KOPT-K1 (cell line): ENCODE results near the gene KPNA3.
"Not testable (repeated sequence)": the region's sequence is repeated elsewhere in the genome, so short reads cannot be mapped to it uniquely, and the experiment has no call there.

Experiments
- H3K27ac ChIP-seq: fragments of 200-600 bp; sonication (generic); 2 replicates; pipeline ENCODE4 v1.5.1; 2016; ENCODE audit warnings: antibody characterized with exemption, mild to moderate bottlenecking, low read depth, low read length; ENCODE audit not compliant: poor library complexity, severe bottlenecking
- H3K36me3 ChIP-seq: fragments of 200-600 bp; sonication (generic); 2 replicates; pipeline ENCODE4 v1.5.1; 2017; ENCODE audit warnings: antibody characterized with exemption, mild to moderate bottlenecking, low read length, moderate library complexity; ENCODE audit not compliant: insufficient read depth
- H3K9me3 ChIP-seq: fragments of 200-600 bp; sonication (generic); 2 replicates; pipeline ENCODE4 v1.5.1; 2017; ENCODE audit warnings: antibody characterized with exemption, low read length, mild to moderate bottlenecking; ENCODE audit not compliant: insufficient read depth, poor library complexity, severe bottlenecking

KPNA3 gene

DNA sequence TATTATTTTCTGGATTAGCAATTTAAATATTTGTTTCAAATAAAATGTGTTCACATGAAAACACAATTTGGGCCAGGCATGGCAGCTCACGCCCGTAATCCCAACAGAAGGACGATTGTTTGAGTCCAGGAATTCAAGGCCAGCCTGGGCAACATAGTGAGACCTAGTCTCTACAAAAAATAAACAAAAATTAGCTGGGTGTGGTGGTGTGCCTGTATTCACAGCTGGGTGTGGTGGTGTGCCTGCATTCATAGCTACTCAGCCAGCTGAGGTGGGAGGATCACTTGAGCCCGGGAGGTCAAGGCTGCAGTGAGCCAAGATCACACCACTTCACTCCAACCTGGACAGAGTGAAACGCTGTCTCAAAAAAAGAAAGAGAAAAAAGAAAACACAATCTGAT, 46.4 kb downstream of the KPNA3 start:
- no peaks in the 10 kb centered on the region for H3K9me3 ChIP-seq
- peaks cover 51% of the 10 kb centered on the region for H3K36me3 ChIP-seq
- no peak overlapping the region for H3K27ac ChIP-seq

DNA sequence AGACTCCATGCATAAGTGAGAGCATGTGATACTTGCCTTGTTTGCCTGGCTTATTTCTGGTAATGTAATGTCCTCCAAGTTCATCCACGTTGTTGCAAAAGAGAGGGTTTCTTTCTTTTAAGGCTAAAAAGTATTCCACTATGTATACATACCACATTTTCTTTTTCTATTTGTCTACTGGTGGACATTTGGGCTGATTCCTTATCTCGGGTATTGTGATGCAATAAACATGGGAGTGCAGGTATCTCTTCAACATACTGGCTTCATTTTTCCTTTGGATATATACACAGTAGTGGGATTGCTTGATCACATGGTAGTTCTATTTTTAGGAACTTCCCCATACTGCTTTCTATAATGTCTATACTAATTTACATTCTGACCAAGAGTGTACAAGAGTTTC, 51.6 kb downstream of the KPNA3 start:
- Histone ChIP-seq H3K9me3 (no peaks in the 10 kb centered on the region), H3K36me3 (peaks cover 71% of the 10 kb centered on the region), H3K27ac (no peak overlapping the region)

DNA sequence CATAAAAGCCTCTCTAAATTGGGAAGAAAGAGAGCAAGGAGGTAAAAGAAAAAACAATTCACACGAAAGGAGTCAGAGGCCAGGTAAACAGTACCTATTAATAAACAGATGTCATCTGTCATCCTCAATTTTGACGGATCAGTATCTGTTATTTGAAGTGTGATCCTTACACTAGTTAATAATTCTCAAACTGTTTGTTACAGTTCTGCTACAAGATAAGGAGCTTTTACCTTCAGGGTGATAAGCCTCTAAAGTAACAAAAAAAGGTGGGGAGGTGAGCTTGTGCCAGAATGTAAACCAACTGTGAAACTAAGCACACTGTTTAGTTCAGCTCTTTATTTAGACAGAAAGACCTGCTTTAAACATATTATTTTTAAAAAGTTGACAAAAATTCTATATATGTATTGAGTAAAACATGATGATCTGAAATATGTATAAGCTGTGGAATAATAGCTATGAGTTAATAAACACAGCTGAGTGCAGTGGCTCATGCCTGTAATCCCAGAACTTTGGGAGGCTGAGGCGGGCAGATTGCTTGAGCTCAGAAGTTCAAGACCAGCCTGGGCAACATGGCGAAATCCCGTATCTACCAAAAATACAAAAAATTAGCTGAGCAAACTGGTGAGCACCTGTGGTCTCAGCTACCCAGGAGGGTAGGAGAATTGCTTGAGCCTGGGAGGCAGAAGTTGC, 52.8 kb downstream of the KPNA3 start:
- H3K27ac ChIP-seq, result no peak overlapping the region
- H3K9me3 ChIP-seq, result no peaks in the 10 kb centered on the region
- H3K36me3 ChIP-seq, result peaks cover 60% of the 10 kb centered on the region

DNA sequence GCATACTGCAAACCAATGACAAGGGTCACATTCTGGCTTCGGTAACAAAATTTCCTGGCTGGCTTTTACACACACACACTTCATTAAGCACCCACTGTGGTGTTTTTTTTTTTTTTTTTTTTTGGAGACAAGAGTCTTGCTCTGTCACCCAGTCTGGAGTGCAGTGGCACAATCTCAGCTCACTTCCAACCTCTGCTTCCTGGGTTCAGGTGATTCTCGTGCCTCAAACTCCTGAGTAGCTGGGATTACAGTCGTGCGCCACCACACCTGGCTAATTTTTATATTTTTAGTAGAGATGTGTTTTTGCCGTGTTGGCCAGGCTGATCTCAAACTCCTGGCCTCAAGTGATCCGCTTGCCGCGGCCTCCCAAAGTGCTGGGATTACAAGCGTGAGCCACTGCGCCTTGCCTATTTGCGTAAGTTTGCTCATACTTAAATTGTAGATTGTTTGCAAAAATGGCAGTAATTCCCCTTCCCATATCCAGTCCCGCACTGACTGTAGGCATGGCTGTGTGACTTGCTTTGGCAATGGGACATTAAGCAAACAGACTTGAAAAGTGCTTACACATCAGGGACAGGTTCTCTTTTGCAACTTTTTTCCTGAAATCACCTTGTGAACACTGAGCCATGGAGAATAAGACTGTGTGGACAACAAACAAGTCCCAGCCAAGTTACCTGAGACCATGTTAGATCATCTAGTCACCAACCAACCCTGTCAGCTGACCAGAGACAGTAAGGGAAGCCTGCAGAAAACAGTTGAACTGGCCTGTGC, 59.1 kb downstream of the KPNA3 start:
- H3K27ac ChIP-seq, result no peak overlapping the region
- peaks cover 35% of the 10 kb centered on the region for H3K36me3 ChIP-seq
- H3K9me3 ChIP-seq, result no peaks in the 10 kb centered on the region

DNA sequence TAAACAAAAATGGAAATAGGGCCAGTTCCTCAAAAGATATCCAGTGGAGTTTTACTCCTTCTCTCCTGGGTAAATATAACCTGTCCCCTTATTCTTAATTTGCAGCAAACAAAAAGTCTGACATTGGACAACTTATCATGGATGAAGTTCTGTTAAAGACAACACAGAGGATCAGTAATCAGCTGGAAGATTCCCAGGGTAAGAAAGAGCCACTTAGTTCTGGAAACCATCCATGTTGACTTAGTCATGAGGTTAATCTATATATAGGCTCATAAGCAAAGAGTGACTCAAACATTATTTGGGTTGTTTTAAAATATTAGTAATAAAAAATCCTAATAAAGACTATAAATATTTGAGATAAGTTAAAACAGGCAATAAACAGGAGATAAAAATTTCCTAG, 60.7 kb downstream of the KPNA3 start:
- peaks cover 44% of the 10 kb centered on the region for H3K36me3 ChIP-seq
- H3K9me3 ChIP-seq, result no peaks in the 10 kb centered on the region
- no peak overlapping the region for H3K27ac ChIP-seq

DNA sequence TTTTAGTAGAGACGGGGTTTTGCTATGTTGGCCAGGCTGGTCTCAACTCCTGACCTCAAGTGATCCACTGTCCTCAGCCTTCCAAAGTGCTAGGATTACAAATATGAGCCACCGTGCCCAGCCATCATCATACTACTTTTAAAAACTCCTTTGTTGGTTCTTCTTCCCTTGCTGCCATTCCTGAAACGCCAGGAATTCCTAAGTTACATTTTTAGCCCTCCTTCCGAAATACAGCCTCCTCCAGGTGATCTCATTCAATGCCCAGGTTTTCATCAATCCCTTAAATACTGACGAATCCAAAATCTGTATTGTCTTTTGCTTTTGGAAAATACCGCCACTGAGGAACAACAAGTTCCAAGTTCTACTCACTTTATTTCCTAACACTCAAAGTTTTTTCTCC, 75.9 kb downstream of the KPNA3 start:
- H3K27ac ChIP-seq, result no peak overlapping the region
- peaks cover 27% of the 10 kb centered on the region for H3K9me3 ChIP-seq
- H3K36me3 ChIP-seq, result peaks cover 78% of the 10 kb centered on the region

DNA sequence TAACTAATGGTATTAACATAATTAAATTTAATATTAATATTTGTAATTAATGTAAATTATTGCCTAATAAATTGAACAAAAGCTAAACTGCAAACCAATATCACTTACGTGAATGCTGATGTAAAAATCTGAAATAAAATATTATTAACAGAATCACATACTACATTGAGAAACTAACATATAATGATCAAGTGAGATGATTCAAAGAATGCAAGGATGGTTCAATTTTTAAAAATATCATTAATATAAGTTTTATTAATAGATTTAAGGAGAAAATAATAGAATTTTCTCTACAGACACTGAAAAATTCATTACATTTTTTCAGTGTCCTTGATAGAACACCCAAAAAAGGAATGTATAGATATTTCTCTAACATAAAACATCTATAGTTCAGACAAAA, 77.7 kb downstream of the KPNA3 start:
- peaks cover 27% of the 10 kb centered on the region for H3K9me3 ChIP-seq
- H3K27ac ChIP-seq, result no peak overlapping the region
- H3K36me3 ChIP-seq, result peaks cover 78% of the 10 kb centered on the region

DNA sequence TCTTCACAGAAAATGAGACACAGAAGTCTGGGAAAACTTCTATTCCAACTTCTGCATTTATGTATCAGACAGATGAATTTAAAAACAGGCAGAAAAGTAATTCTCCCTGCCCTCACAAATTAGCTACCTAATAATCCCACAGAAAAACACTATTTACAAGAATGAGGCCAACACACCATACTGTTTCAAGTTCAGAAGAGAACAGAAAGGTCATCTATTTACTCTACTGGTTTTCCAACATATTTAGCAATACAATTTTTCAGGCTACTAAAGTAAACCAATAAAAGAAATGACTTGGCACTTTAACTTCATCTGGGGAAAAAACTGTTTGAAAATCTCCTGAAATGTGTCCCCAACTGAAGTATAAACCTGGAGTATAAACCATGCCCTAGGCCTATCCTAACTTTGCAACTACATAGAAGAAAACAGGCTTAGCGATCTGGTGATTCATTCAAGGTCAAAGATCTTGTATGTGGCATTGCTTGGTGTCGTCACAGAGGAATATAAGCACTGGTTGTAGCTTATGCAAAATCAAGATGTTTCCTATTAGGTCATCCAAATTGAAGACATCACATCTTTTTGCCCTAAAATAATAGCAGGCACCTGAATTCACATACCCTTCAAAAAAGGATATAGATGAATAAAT, 81.1 kb downstream of the KPNA3 start:
- no peak overlapping the region for H3K27ac ChIP-seq
- peaks cover 22% of the 10 kb centered on the region for H3K9me3 ChIP-seq
- peaks cover 70% of the 10 kb centered on the region for H3K36me3 ChIP-seq

DNA sequence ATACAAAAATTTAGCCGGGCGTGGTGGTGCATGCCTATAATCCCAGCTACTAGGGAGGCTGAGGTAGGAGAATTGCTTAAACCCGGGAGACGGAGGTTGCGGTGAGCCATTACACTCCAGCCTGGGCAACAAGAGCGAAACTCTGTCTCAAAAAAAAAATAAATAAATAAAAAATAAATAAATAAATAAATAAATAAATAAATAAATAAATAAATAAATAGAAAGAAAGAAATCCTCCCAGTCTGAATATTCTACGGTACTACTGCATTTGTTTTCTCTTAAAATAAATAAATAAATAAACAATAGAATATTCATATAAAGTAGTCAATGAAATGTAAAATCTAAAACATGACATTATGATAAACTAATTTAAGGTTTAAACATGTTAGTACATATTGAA, 88.2 kb downstream of the KPNA3 start:
- H3K36me3 ChIP-seq, result peaks cover 77% of the 10 kb centered on the region
- H3K9me3 ChIP-seq, H3K27ac ChIP-seq: not testable (repeated sequence)

DNA sequence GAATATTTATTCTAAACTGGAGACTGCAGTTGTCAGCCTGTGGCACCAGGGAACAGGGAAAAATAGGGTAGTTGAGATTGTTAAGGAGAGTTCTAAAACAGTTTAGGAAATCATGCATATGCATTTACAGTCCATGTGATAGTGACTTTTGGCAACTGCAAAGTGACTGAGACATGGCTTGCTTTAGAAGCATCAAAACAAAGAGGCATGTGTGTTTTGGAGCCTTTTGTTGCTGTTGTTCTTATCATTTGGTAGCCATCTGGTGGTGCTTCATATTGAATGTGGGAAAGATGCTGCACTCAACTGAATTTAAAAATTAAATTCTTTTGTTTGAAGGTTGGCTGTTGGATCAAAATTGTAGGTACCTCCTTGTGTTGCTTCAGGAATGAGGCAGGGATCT, 91.0 kb downstream of the KPNA3 start:
- H3K36me3 ChIP-seq, result peaks cover 72% of the 10 kb centered on the region
- H3K27ac ChIP-seq, result no peak overlapping the region
- H3K9me3 ChIP-seq, result no peaks in the 10 kb centered on the region

DNA sequence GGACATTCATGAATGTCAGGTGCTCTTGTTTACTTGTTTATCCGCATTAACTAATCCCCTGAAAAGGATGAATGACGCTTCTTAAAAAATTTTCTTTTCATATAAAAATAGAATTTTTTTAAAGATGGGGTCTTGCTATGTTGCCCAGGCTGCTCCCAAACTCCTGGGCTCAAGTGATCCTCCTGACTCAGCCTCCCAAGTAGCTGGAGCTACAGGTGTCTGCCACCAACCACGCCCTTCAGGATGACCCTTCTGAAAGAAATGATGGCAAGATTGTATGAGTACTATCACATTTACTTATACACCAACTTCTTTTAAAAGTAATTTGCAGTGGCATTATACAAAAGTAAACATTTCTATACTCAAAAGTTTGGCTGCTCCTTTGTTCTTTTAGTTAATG, 95.0 kb downstream of the KPNA3 start:
- H3K9me3 ChIP-seq, result no peaks in the 10 kb centered on the region
- no peak overlapping the region for H3K27ac ChIP-seq
- peaks cover 45% of the 10 kb centered on the region for H3K36me3 ChIP-seq

DNA sequence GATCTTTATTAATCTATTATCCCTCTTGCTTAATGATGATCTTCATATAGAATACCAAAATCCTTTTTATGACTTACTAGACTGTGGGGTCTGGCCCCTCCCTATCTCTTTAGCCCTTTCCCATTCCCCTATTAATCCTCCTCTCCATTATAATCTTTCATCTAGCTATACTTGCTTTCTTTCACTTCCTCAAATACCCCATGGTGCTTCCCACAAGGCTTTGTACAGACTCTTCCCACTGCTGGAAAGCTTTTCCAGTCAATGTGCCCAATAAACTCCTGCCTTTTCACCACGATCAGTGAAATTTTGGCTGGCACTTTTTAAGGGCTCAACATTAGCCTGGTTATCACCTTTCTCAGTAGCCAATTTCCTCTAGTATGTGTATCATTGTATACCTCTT, 98.0 kb downstream of the KPNA3 start:
- no peak overlapping the region for H3K27ac ChIP-seq
- H3K36me3 ChIP-seq, result peaks cover 16% of the 10 kb centered on the region
- H3K9me3 ChIP-seq, result no peaks in the 10 kb centered on the region

DNA sequence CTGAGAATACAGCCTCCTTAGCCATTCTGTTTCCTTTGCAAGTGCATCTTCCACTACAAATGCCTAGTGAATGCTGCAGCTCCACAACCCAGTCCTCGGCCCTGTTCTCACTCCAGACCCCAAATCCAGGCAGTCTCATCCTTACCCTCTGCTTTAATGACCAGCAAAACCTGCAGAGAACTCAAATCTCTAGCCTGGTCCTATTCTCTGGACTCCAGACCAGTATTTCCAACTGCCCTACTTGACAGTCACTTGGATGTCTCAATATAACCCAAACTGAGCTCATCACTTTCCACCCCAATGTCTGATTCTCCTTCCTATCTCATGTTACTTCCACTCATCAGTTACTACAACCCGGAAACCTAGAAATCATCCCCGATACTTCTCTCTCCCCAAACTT, 98.6 kb downstream of the KPNA3 start:
- Histone ChIP-seq H3K36me3 (peaks cover 15% of the 10 kb centered on the region), H3K27ac (no peak overlapping the region), H3K9me3 (no peaks in the 10 kb centered on the region)

DNA sequence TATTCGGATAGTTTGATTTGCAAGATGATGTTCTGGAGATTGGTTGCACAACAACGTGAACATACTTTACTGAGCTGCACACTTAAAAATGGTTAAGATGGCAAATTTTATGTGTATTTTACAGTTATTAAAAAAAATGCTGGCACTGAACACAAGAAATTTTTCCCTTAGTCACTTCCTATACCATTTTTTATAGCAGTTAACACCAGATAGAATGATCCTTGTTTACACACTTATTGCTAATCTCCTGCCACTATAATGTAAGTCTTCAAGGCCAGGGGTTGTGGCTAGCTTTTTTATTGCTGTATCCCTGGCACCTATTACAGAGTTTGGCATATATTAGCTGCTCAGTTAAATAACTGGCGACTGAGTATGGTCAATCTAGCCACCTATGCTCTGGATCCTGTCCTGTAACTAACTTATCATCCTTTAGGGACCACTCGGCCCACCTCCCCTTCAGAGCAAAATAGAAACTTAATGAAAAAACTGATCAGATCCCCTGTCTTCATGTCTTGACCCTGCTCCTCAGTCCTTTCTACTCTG, 99.2 kb downstream of the KPNA3 start:
- H3K27ac ChIP-seq, result no peak overlapping the region
- no peaks in the 10 kb centered on the region for H3K9me3 ChIP-seq
- H3K36me3 ChIP-seq, result peaks cover 10% of the 10 kb centered on the region

DNA sequence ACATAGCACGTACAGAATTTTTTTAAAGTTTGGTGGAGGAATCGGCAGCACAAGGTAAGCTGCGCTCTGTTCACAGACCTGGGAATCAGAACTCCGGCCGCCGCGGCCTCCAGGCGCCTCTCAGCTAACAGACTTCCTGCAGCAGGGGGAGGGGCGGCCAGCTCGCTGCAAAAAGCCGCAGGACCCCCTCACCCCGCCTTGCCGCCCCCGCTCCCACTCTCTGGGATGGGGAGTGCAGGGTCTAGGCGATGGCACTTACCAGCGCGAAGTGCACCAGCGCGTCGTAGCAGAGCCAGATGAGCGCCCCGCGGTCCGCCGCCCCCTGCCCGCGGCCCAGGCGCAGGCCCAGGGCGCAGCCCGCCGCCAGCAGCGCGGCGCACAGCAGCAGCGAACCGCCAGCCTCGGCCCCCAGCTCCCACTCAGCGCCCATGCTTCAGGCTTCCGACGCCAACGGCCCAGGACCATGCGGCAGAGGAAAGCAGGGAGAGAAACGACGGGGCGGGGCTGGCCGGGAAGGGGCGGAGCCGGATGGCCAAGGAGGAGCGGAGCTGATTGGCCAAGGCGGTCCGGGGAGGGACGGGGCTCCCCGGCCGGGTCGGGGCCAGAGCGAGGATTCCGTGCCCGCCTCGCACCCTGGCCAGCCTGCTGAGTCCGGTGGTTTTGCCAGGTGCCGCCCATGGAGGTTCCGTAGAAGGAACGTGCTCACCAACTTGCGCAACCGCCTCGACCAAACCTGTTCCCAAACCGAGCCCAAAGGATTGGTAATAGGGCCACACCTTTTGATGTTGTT, 101.3 kb downstream of the KPNA3 start, which contains the start of gene EBPL:
Gene EBPL, minus strand, starts transcription at position 492 of the 790 bp plus-strand sequence. Its CDS starts 62 bp downstream, at position 430.
- Histone ChIP-seq H3K9me3 (no peaks in the 10 kb centered on the region), H3K27ac (peak within 1 kb of the TSS; percentile 82)

More for the DNA sequence above, 101.3 kb downstream of the KPNA3 start, which contains the start of gene EBPL:
- H3K36me3 ChIP-seq, result peaks cover 22% of the 10 kb centered on the region
